NCI-H1417 treated with DMSO at 0.1 percent for 48 hours (cell line): ENCODE measurements around the gene RGS9BP.
"Not testable (repeated sequence)": the region's sequence is repeated elsewhere in the genome, so short reads cannot be mapped to it uniquely, and the experiment has no call there.

Experiments used
- DNase-seq: peaks from one replicate; lab custom pipeline; 2025; lab: John Stamatoyannopoulos, UW

The RGS9BP gene

DNA sequence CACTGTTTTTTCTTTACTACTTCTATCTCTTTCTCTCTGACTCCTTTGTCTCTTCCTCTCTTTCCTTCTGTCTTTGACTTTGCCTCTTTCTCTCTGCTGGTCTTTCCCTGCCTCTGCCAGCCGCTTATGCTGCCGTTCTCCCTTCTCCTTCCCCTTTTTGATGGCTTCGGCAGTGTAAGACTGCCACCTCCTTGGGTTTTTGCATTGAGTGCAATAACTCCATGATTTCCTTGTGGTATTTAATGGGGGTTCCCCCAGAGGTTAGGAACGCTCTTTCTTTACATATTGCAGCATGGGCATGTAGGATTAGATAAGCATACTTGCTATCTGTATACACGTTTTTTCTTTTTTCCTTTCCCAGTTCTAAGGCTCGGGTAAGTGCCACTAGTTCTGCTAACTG is 19.9 kb downstream of the RGS9BP start:
- not testable (repeated sequence) for DNase-seq

DNA sequence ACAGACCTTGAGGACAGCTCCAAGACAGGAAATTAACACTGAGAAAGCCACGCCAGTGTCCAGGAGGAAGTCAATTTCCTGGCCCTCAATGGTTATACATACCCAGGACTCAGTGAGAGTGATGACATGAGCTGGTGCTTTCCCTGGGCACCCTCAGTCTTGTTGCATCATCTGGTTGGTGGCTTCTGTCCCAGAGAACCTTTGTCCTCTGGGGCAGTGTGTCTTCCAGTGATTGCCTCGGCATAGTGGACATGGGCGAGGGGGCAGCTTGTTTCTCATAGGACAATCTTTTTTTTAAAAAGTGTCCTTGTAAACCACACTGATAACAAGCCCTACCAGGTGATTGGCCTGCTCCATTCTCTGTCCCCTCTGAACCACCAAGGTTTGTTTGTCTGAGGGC is 21.1 kb downstream of the RGS9BP start:
- DNase-seq: not testable (repeated sequence)

DNA sequence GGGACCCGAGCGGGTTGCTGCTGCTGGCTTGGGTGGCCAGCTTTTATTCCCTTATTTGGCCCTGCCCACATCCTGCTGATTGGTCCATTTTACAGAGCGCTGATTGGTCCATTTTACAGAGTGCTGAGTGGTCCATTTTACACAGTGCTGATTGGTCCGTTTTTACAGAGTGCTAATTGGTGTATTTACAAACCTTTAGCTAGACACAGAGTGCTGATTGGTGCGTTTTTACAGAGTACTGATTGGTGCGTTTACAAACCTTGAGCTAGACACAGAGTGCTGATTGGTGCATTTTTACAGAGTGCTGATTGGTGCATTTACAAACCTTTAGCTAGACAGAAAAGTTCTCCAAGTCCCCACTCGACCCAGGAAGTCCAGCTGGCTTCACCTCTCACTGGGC is 24.5 kb downstream of the RGS9BP start:
- DNase-seq: not testable (repeated sequence)

DNA sequence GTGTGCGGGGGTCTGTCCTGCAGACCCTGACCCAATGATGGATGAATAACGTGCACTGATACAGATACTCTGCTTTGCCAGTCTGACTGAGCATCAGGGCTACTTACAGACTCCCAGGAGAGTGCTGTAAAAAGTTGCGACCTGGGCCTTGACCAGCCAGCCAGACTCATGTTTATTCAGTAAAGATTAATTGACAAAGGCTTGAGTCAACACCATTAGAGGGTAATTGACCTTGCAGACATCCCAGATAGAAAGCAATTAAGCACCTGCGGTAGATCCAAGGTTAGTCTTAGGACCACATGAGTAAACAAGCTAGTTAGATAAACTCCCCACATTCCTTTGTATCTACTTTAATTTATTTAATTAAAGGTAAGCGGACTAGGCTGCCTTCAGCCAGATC is 26.4 kb downstream of the RGS9BP start:
- peak; percentile 36 for DNase-seq

DNA sequence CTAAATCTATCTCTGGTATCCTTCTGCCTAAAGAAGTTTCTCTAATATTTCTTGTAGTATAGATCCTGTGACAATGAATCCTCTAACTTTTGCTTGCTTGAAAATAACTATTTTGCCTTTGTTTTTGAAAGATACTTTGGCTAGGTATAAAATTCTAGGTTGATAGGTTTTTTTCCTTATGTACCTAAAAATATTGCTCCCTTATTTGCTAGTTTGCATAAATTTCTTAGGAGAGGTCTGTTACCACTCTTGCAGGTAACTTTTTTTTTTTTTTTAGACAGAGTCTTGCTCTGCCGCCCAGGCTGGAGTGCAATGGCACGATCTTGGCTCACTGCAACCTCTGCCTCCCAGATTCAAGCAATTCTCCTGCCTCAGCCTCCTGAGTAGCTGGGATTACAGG is 28.4 kb downstream of the RGS9BP start:
- not testable (repeated sequence) for DNase-seq

DNA sequence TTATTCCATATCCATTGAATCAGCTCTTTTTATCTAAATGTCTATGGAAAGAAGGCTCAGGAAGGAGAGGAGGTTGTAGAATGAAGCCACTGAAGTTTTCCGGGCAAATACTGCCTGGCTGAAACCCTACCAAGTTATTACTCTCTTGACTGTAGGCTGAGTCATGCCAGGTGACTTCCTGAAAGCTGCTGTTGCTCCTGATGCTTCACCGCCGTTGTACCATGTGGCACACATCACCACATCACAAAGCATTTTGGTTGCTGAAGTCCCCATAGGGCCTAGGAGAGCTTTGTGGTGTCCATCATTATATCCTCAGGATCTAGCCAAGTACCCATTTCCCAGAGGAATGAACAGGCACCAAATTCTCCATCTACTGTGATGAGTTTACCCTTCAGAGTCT is 32.8 kb downstream of the RGS9BP start:
- no peak for DNase-seq

DNA sequence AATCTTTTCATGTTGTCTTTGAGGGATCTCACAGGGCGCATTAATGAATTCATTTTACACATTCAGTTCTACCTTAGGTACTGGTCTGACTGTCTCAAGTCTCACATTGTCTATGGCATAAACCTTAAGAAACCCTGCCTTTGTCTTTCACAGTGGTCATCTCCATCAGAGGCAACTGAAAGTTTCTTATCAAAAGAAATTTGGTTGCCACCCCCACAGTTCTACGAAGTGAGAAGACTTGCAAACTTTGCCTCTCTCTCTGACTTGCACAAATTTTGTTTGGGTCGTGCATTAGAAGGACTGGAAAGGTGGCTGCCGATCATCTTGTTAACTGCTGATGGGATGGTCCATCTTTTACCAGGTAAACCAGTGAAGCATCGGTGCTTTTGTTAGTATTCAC is 33.4 kb downstream of the RGS9BP start:
- DNase-seq: no peak

DNA sequence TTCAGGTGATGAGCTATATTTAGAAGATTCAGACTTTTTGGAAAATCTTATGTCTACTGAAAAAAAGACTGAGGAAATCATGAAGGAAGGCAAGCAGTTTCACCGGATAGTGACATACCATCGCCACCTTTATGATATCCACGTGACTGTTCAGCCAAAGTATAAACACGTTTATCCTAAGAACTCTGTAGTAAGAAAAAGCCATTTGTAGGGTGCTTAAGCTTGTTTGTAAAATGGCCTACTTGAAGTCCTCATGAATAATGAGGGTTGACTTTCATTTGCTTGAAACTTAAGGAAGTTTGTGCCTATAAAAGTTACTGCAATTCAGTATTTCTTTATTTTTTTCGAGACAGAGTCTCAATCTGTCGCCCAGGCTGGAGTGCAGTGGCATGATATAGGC is 36.1 kb downstream of the RGS9BP start:
- no peak for DNase-seq

DNA sequence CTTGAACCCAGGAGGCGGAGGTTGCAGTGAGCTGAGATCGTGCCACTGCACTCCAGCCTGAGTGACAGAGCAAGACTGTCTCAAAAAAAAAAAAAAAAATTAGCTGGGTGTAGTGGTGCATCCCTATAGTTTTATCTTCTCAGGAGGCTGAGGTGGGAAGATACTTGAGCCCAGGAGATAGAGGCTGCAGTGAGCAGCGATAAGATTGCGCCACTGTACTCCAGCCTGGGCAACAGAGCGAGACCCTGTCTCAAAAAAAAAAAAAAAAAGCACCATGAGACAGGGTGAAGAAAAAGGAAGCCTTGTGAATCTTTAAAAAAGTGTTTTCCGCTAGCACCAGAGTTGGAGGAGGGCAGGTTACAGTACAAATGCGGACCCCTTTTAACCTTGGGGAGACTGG is 40.6 kb downstream of the RGS9BP start:
- DNase-seq: not testable (repeated sequence)

DNA sequence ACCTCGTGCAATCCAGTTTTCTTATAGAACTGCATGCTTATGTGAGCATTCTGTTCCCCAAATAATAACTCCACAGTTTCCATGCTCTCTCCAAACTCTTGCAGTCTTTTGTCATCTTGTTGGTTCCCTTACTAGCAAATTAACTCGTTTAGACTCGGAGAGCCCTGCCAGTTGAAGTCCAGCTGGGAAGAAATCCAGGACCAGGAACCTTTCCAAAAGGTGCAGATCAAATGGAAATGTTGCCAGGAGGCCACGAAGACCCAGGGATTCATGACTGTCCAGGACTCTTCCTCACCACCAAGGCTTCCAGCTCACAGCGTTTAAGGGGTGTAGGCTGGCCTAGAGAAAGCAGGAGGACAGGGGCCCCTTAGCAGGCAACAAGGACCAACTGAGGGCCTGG is 41.8 kb downstream of the RGS9BP start:
- DNase-seq: no peak

DNA sequence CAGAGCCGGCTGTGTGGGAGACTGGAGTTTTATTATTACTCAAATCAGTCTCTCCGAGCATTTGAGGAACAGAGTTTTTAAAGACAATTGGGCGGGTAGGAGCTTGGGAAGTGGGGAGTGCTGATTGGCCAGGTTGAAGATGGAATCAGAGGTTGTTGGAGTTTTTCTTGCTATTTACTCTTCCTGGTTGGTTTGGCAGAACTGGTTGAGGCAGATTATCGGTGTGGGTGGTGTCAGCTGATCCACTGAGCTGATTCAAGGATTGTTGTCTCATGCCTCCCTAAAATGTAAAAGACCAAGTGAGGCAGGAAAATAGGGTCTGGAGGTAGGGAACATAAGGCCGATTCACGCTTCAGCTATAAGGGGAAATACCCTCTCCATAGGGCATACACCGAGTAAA is 42.6 kb downstream of the RGS9BP start:
- no peak for DNase-seq

DNA sequence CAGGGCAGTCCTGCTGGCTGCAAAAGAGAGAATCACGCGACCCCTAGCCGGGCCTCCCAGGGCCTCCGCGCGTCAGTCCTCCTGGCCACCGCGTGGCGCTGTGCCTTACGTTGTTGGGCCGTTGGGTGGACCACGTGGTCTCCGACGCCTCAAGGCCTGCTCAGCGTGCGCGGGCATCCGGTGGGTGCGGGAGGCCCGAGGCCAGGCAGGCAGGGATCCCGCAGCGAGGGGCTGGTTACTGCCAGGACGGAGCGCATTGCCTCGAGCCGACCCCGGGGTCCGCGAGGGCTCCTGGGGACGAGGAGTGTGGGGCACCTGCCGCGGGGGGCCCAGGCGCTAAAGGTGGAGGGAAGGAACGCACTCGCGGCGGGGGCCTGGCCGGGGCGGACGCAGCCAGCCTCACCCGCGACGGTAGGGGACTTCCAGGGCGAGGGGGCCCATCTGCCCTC is 44.0 kb downstream of the RGS9BP start, which contains the start of gene TDRD12:
TSS of gene TDRD12 (plus strand) at position 157 of the 449 bp plus-strand sequence. CDS start 306 bp downstream, outside the sequence.
- DNase-seq: no peak

DNA sequence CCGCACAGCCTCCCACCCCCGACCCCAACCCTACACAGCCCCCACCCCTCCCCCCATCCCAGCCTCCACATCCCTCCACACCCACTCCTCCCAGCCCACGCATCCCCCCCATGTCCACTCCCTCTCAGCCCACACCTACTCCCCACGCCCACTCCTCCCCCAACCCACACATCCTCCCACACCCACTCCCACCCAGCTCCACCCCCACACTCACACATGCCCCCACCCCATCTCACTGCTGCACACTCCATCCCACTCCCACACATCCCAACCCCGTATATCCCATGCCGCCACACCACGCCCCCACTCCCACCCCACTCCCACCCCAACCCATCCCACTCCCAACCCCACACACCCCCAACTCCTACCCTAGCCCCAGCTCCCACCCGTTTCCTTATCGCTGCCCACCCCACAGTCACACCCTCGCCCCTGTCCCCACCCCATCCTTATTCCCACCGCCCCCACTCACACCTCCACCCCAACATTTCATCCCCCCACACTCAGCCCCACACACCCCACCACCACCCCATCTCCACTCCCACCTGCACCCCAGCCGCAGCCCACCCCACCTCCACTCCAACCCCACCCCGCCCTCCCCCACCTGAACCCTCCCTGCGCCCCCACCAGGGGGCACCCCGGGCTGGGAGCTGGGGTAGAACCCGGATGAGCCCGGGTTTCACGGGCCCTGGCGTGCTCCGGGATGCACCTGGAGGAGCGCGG is 44.7 kb downstream of the RGS9BP start:
- no peak for DNase-seq

DNA sequence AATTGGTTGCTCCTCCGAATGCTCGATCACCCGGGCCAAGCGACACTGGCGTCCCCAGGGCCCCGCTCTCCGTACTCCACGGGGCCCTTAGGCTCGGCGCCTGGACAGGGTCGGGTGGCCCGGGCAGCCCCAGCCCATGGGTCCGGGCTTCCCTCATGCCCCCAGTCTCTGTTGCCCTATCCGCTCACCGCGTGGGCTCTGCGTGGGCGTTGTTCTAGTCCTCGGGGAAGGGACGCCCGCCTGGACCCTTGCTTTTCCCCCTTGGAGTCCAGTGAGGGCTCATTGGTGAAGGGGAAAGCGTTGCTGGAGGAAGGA is 45.2 kb downstream of the RGS9BP start:
- no peak for DNase-seq
